ENCODE results near the gene JAKMIP1. TPM values are rescaled to one million over a fixed set of nuclear protein-coding genes. Genes with fewer than 3 reads are reported as not detected.
"Not testable (repeated sequence)": the region's sequence is repeated elsewhere in the genome, so short reads cannot be mapped to it uniquely, and the experiment has no call there.

JAKMIP1 gene
- total and polyA plus RNA-seq, 2 of the 13 experiments (the other 11 are each of a cell fraction or from before 2014, with no cell fraction given) = not detected

DNA sequence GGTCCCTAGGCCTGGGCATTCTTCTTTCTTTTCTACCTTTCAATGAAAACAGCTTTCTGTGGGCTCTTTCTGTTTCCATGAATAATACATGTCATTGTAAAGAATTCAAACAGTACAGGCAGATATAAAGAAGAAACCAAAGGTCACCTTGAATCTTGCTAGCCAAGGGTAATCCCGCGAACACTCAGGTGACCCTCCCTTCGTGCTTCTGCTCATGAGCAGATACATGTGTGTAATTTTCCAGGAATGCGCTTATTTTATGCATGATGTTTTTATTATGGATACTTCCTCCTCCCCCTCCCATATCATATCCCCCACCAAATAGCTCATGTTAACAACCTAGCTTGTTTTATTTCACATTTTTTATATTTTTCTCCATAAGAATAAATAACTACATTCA, 9.6 kb upstream of the JAKMIP1 start (continued):
- TF ChIP-seq, protein P1, sequence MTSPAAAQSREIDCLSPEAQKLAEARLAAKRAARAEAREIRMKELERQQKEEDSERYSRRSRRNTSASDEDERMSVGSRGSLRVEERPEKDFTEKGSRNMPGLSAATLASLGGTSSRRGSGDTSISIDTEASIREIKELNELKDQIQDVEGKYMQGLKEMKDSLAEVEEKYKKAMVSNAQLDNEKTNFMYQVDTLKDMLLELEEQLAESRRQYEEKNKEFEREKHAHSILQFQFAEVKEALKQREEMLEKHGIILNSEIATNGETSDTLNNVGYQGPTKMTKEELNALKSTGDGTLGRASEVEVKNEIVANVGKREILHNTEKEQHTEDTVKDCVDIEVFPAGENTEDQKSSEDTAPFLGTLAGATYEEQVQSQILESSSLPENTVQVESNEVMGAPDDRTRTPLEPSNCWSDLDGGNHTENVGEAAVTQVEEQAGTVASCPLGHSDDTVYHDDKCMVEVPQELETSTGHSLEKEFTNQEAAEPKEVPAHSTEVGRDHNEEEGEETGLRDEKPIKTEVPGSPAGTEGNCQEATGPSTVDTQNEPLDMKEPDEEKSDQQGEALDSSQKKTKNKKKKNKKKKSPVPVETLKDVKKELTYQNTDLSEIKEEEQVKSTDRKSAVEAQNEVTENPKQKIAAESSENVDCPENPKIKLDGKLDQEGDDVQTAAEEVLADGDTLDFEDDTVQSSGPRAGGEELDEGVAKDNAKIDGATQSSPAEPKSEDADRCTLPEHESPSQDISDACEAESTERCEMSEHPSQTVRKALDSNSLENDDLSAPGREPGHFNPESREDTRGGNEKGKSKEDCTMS (CRISPR knock-in tag; conservative IDR thresholded peaks at IDR 0.05) = no peak
- no peak for TF ChIP-seq ZKSCAN8 (CRISPR knock-in tag; IDR thresholded peaks at IDR 0.05; ENCODE audit: borderline replicate concordance)
- no peak for TF ChIP-seq GATAD1 (CRISPR knock-in tag; IDR thresholded peaks at IDR 0.05)
- TF ChIP-seq, protein P2, sequence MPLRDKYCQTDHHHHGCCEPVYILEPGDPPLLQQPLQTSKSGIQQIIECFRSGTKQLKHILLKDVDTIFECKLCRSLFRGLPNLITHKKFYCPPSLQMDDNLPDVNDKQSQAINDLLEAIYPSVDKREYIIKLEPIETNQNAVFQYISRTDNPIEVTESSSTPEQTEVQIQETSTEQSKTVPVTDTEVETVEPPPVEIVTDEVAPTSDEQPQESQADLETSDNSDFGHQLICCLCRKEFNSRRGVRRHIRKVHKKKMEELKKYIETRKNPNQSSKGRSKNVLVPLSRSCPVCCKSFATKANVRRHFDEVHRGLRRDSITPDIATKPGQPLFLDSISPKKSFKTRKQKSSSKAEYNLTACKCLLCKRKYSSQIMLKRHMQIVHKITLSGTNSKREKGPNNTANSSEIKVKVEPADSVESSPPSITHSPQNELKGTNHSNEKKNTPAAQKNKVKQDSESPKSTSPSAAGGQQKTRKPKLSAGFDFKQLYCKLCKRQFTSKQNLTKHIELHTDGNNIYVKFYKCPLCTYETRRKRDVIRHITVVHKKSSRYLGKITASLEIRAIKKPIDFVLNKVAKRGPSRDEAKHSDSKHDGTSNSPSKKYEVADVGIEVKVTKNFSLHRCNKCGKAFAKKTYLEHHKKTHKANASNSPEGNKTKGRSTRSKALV (CRISPR knock-in tag; IDR thresholded peaks at IDR 0.05) = no peak
- no peak for TF ChIP-seq ZNF558 (CRISPR knock-in tag; IDR thresholded peaks at IDR 0.05; ENCODE audit: borderline replicate concordance)

DNA sequence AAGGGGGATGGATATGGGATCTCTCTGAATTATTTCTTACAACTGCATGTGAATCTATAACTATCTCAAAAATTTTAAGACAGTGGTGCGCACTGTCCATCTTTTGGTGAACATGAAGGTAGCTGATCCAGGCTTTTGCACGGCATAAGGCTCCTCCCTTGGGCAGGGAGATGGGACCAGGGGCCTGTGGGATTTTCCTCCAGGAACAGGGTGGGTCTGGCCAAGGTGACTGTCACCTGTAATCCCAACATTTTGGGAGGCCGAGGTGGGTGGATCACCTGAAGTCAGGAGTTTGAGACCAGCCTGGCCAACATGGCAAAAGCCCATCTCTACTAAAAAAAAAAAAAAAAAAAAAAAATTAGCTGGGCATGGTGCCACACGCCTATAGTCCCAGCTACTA, 8.9 kb upstream of the JAKMIP1 start:
- H3K79me2 ChIP-seq (ENCODE audit: insufficient read depth, low read length); H3K4me1 ChIP-seq (ENCODE audit: insufficient read depth, low read length); intact Hi-C loops (cut with micrococcal nuclease; ENCODE audit: unreplicated experiment); in situ Hi-C loops (cut with HindIII; ENCODE audit: extremely low pct_ligation_motif_present, low pct_unique_long_range_greater_than_20kb); H3K9me3 ChIP-seq (ENCODE audit: low read length); H2AFZ ChIP-seq (ENCODE audit: low read length); H3K27ac ChIP-seq (ENCODE audit: extremely low read length, insufficient read depth, low read length); H3K27me3 ChIP-seq (ENCODE audit: control insufficient read depth in 1 of 2, insufficient read depth in 2 of 2, low read length in 2 of 2); DNase-seq (ENCODE audit: low spot score); FAIRE-seq; H3K4me2 ChIP-seq (ENCODE audit: low read depth, low read length); CTCF ChIA-PET (ENCODE audit: low intra/inter-chr PET ratio, low total read pairs); H3K9ac ChIP-seq (ENCODE audit: insufficient read depth, low read depth, low read length); POLR2A ChIA-PET; BruUV-seq (replicated peaks); H3K36me3 ChIP-seq (replicated peaks in 1 of 2; ENCODE audit: control insufficient read depth in 1 of 2, insufficient read depth in 2 of 2, low read length in 2 of 2); ATAC-seq; H3K4me3 ChIP-seq (replicated peaks in 1 of 3; ENCODE audit: insufficient read depth in 1 of 3, low read depth in 2 of 3, low read length in 3 of 3); H4K20me1 ChIP-seq (ENCODE audit: insufficient read depth, low read length): not testable (repeated sequence)
- 9% methylated on average over 4 of the region's 4 CpGs for WGBS (ENCODE audit: low lambda C conversion rate)
